IPS-NIHi11 (cell line): ENCODE data around the gene SUN2.

ENCODE experiments used
- DNase-seq: peaks from one replicate; pipeline ENCODE4 v3.0.0; 2012; ENCODE audit warnings: mixed read lengths, low spot score

SUN2 gene

GRCh38 chr22:38751422-38752346 is 4.1 kb downstream of the SUN2 start:
- no peak for DNase-seq

GRCh38 chr22:38751066-38751421 is 4.8 kb downstream of the SUN2 start:
- no peak for DNase-seq

- DNase-seq: no peak
These were observed 5.2 kb downstream of the SUN2 start for GRCh38 chr22:38750638-38751037.

- DNase-seq: no peak
These were observed 5.7 kb downstream of the SUN2 start for GRCh38 chr22:38750104-38750503.

GRCh38 chr22:38748487-38749136 is 7.2 kb downstream of the SUN2 start:
- DNase-seq: no peak

GRCh38 chr22:38745676-38746460 is 9.9 kb downstream of the SUN2 start:
- DNase-seq: no peak

- DNase-seq: no peak
These were observed 10.8 kb downstream of the SUN2 start for GRCh38 chr22:38744981-38745380.

- DNase-seq: no peak
These were observed 13.4 kb downstream of the SUN2 start for GRCh38 chr22:38742176-38742942.

GRCh38 chr22:38741576-38741975 is 14.2 kb downstream of the SUN2 start:
- DNase-seq: no peak

- no peak for DNase-seq
These were observed 14.6 kb downstream of the SUN2 start for GRCh38 chr22:38741166-38741565.

- no peak for DNase-seq
These were observed 15.0 kb downstream of the SUN2 start for GRCh38 chr22:38740754-38741153.

- DNase-seq: no peak
These were observed 15.6 kb downstream of the SUN2 start for GRCh38 chr22:38740116-38740723.

GRCh38 chr22:38739300-38740055 is 16.3 kb downstream of the SUN2 start:
- no peak for DNase-seq

GRCh38 chr22:38738475-38739070 is 17.2 kb downstream of the SUN2 start:
- DNase-seq: no peak

GRCh38 chr22:38737302-38738060 is 18.3 kb downstream of the SUN2 start:
- DNase-seq: no peak

- DNase-seq: no peak
These were observed 19.6 kb downstream of the SUN2 start for GRCh38 chr22:38736257-38736570.

GRCh38 chr22:38735465-38736256 is 20.1 kb downstream of the SUN2 start:
- no peak for DNase-seq

- no peak for DNase-seq
These were observed 20.7 kb downstream of the SUN2 start for GRCh38 chr22:38735126-38735464.
